ENCODE data around the gene TSPAN31. TPM values are rescaled to one million over a fixed set of nuclear protein-coding genes. Genes with fewer than 3 reads are reported as not detected.

Gene TSPAN31
- total and polyA plus RNA-seq, 3 donors from 2014 or later = 25.4 to 33.0 (median 30.8) TPM

GRCh38 chr12:57725851-57726150 is 19.0 kb upstream of the TSPAN31 start:
- peak overlapping the region; percentile 49 to 61 for H3K4me3 ChIP-seq
- H3K36me3 ChIP-seq (ENCODE audit: low read depth, missing control alignments) = no peaks in the 10 kb centered on the region
- H3K27ac ChIP-seq = no peak overlapping the region
- no peaks in the 10 kb centered on the region for H3K9me3 ChIP-seq
- no peak for TF ChIP-seq CTCF (IDR thresholded peaks at IDR 0.05)
- no peak for TF ChIP-seq POLR2A (IDR thresholded peaks at IDR 0.05)
- H3K4me1 ChIP-seq = peaks cover 9% of the 10 kb centered on the region
- no peak for DNase-seq
- intact Hi-C loops (cut with DNase I; ENCODE audit: low total_unique reads) = no loop called here
- no peaks in the 10 kb centered on the region for H3K27me3 ChIP-seq
- 17% methylated on average over 5 to 10 of the region's 10 CpGs for WGBS, 2 donors

GRCh38 chr12:57726151-57726883 is 18.5 kb upstream of the TSPAN31 start:
- peak; percentile 79 for DNase-seq
- Histone ChIP-seq H3K4me3 (peak overlapping the region; percentile 49 to 61), H3K36me3 (ENCODE audit: low read depth, missing control alignments) (no peaks in the 10 kb centered on the region), H3K27me3 (no peaks in the 10 kb centered on the region), H3K27ac (no peak overlapping the region), H3K4me1 (peaks cover 9% of the 10 kb centered on the region), H3K9me3 (no peaks in the 10 kb centered on the region)
- 12% methylated on average over 25 to 55 of the region's 79 CpGs for WGBS, 2 donors
- intact Hi-C loops (cut with DNase I; ENCODE audit: low total_unique reads) = no loop called here
- TF ChIP-seq CTCF (IDR thresholded peaks at IDR 0.05) (peak; percentile 12 to 51 (median 36)), POLR2A (IDR thresholded peaks at IDR 0.05) (no peak)

GRCh38 chr12:57726884-57727757 is 17.7 kb upstream of the TSPAN31 start:
- peak; percentile 50 for DNase-seq
- no peaks in the 10 kb centered on the region for H3K9me3 ChIP-seq
- H3K4me1 ChIP-seq = peaks cover 9% of the 10 kb centered on the region
- no peaks in the 10 kb centered on the region for H3K36me3 ChIP-seq (ENCODE audit: low read depth, missing control alignments)
- no peak overlapping the region for H3K27ac ChIP-seq
- no peaks in the 10 kb centered on the region for H3K27me3 ChIP-seq
- peak overlapping the region; percentile 49 to 61 for H3K4me3 ChIP-seq
- intact Hi-C loops (cut with DNase I; ENCODE audit: low total_unique reads) = no loop called here
- WGBS, 2 donors = 23 to 27% methylated on average over 36 to 65 of the region's 76 CpGs
- TF ChIP-seq CTCF (IDR thresholded peaks at IDR 0.05) (no peak), POLR2A (IDR thresholded peaks at IDR 0.05) (no peak)

- peak; percentile 37 for DNase-seq
Measured at GRCh38 chr12:57727758-57728395, 17.0 kb upstream of the TSPAN31 start.

More at GRCh38 chr12:57727758-57728395, 17.0 kb upstream of the TSPAN31 start:
- Histone ChIP-seq H3K4me1 (peaks cover 9% of the 10 kb centered on the region), H3K27me3 (no peaks in the 10 kb centered on the region), H3K36me3 (ENCODE audit: low read depth, missing control alignments) (no peaks in the 10 kb centered on the region), H3K9me3 (no peaks in the 10 kb centered on the region), H3K27ac (no peak overlapping the region), H3K4me3 (no peak overlapping the region)
- intact Hi-C loops (cut with DNase I; ENCODE audit: low total_unique reads) = no loop called here
- TF ChIP-seq CTCF (IDR thresholded peaks at IDR 0.05) = no peak
- no peak for TF ChIP-seq POLR2A (IDR thresholded peaks at IDR 0.05)
- WGBS, 2 donors = 43 to 44% methylated on average over 13 to 21 of the region's 21 CpGs
